Thoracic aorta (tissue), 2 donors: ENCODE data around the gene B3GNT9. TPM values are rescaled to one million over a fixed set of nuclear protein-coding genes. Genes with fewer than 3 reads are reported as not detected.

ENCODE experiments used
- ATAC-seq: fragments of 150-250 bp; one replicate; pipeline ENCODE4 v1.8.0; 2017; ENCODE audit warnings: low read depth; ENCODE audit not compliant: insufficient number of reproducible peaks, low FRiP score
- DNase-seq: peaks from one replicate; pipeline ENCODE4 v3.0.0-alpha.2; 2020; ENCODE audit warnings: low spot score
- H3K27ac ChIP-seq, 2 donors: fragments of 200-600 bp; sonication (generic); 1 replicate in 1 of 2; 2 replicates in 1 of 2; pipeline ENCODE4 v1.5.1; 2016; ENCODE audit warnings: mild to moderate bottlenecking in 2 of 2, moderate library complexity in 2 of 2
- H3K27me3 ChIP-seq: fragments of 200-600 bp; sonication (generic); replicated peaks from 2 replicates; pipeline ENCODE4 v1.6.0; 2016; ENCODE audit warnings: mild to moderate bottlenecking; ENCODE audit not compliant: insufficient read depth
- H3K36me3 ChIP-seq: fragments of 200-600 bp; sonication (generic); one replicate; pipeline ENCODE4 v1.5.1; 2016
- H3K4me1 ChIP-seq, 2 donors: fragments of 200-600 bp; sonication (generic); 1 replicate in 1 of 2; 2 replicates in 1 of 2; pipeline versions ENCODE4 v1.5.1 to v1.6.0; 2016; ENCODE audit warnings: low read depth in 2 of 2, mild to moderate bottlenecking in 1 of 2; ENCODE audit not compliant: control insufficient read depth in 1 of 2
- H3K4me3 ChIP-seq: fragments of 200-600 bp; sonication (generic); 2 replicates; pipeline ENCODE4 v1.5.1; 2016; ENCODE audit warnings: mild to moderate bottlenecking
- H3K9me3 ChIP-seq: fragments of 200-600 bp; sonication (generic); 2 replicates; pipeline ENCODE4 v1.5.1; 2016
- total RNA-seq, 2 donors: library from RNA; depleted of rRNA; stranded (reverse); fragments of >200 nt; gene quantifications; one replicate each; pipeline versions ENCODE4 v1.1.0 to v1.2.3, GENCODE V29; 2016
- TF ChIP-seq, protein P1 (sequence below): fragments of 200-600 bp; sonication (generic); IDR thresholded peaks from one replicate; pipeline ENCODE4 v1.5.1; 2019; ENCODE audit warnings: antibody characterized with exemption

The B3GNT9 gene
- total RNA-seq, 2 donors from 2014 or later: 33.5 to 59.6 TPM

DNA sequence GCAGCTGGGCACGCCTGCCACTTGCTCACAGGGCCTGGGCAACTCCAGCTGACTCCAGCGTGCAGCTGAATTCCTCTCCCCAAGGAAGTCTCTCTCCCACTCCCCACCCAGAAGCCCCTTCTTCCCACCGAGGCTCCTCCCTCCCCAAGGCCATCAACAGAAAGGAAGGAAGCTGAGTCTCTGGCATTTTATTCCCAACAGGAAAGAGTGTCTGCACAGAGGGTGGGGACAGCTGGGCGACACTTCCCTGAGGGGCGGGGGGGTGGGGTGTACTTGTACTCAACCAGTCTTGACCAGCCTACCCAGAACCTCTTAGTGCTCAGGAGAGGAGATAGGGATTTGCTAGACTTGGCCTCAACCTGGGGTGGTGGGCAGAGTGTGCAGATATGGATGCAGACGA lies 39.2 kb upstream of the B3GNT9 start, which contains the start of gene EXOC3L1:
TSS of gene EXOC3L1 (minus strand) at position 96 of the 400 bp plus-strand sequence. CDS start 460 bp downstream, outside the sequence.
- no peak within 1 kb of the TSS for H3K27ac ChIP-seq
- DNase-seq: no peak
- H3K4me3 ChIP-seq: no peak within 1 kb of the TSS
- TF ChIP-seq, protein P1, sequence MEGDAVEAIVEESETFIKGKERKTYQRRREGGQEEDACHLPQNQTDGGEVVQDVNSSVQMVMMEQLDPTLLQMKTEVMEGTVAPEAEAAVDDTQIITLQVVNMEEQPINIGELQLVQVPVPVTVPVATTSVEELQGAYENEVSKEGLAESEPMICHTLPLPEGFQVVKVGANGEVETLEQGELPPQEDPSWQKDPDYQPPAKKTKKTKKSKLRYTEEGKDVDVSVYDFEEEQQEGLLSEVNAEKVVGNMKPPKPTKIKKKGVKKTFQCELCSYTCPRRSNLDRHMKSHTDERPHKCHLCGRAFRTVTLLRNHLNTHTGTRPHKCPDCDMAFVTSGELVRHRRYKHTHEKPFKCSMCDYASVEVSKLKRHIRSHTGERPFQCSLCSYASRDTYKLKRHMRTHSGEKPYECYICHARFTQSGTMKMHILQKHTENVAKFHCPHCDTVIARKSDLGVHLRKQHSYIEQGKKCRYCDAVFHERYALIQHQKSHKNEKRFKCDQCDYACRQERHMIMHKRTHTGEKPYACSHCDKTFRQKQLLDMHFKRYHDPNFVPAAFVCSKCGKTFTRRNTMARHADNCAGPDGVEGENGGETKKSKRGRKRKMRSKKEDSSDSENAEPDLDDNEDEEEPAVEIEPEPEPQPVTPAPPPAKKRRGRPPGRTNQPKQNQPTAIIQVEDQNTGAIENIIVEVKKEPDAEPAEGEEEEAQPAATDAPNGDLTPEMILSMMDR: no peak
- peaks cover 10% of the 10 kb centered on the region for H3K36me3 ChIP-seq
- H3K27me3 ChIP-seq: no peaks in the 10 kb centered on the region
- no peaks in the 10 kb centered on the region for H3K9me3 ChIP-seq
- peaks cover 21 to 37% of the 10 kb centered on the region in 2 donors for H3K4me1 ChIP-seq
- ATAC-seq: no peak

DNA sequence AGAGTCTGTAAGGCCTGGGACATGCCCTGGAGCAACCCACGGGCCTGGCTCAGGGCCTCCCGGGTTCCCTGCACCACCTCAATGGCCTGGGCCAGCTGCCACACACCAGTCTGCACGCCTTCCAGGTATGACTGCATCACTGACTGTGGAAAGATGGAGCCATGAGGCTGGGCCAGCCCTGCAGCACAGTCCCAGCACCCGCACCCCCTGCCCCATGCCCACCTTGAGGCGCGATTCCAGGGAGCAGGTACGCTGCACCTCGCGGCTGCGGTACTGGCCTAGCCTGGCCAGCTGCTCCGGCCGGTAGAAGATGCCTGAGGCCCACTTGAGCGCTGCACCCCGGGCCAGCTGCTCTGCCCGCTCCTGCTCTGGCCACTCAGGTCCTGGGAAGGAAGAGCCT lies 38.0 kb upstream of the B3GNT9 start:
- no peaks in the 10 kb centered on the region for H3K36me3 ChIP-seq
- peaks cover 25 to 42% of the 10 kb centered on the region in 2 donors for H3K4me1 ChIP-seq
- no peak overlapping the region for H3K27ac ChIP-seq
- DNase-seq: no peak
- H3K4me3 ChIP-seq: no peak overlapping the region
- no peaks in the 10 kb centered on the region for H3K9me3 ChIP-seq
- ATAC-seq: no peak
- TF ChIP-seq, protein P1: no peak
- no peaks in the 10 kb centered on the region for H3K27me3 ChIP-seq

DNA sequence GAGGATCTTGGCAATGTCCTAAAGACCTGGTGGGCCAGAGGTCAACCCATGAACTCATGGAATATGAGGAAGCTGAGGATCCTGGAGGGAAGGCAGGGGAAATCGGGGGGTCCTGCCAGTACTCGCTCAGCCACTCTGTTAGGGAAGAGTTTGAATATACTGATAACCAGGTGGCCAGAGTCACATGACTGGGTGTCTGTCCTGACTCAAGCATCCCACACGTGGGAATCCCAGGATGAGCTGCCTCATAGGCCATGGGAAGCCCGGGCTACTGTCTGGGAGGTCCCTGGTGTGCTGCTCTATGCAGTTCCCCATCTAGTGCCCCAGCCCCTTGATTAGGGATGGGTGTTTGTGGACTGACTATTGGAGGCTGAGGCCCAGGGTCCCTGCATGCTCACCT lies 37.5 kb upstream of the B3GNT9 start:
- no peak overlapping the region for H3K27ac ChIP-seq
- no peak overlapping the region for H3K4me3 ChIP-seq
- H3K36me3 ChIP-seq: no peaks in the 10 kb centered on the region
- no peaks in the 10 kb centered on the region for H3K27me3 ChIP-seq
- TF ChIP-seq, protein P1: no peak
- ATAC-seq (no peak), DNase-seq (no peak)
- peaks cover 21 to 37% of the 10 kb centered on the region in 2 donors for H3K4me1 ChIP-seq
- H3K9me3 ChIP-seq: no peaks in the 10 kb centered on the region

DNA sequence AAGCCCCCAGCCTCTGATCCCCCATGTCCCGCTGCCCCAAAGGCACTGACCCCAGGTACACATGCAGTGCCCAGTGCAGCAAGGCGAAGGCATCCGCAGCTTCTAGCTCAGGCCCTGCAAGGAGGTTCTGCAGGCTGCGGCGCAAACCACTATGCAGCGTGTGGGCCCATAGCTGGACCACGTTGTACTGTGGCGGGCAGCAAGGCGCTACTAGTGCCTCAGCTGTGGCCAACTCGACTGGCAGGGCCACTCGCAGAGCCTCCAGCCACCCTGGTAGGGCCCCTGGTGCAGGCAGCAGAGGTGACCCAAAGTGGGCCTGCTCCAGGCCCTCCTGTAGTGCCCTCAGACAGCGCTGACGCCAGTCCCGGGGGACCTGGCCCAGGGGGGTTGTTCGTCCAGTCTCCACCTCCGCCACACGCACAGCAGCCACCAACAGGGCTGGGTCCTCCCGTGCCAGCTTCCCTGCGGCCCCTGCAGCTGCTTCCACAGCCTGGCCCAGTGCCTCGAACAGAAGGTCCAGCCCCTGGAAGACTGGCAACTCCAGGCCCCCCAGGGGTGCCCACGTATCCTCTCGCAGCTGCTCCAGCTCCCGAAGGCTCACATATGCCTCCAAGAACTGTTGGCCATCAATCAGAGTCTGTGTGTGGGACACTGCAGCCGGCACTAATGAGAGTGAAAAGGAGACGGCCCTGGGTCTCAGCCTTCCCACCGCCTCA lies 36.5 kb upstream of the B3GNT9 start:
- ATAC-seq: no peak
- DNase-seq: no peak
- no peak overlapping the region for H3K27ac ChIP-seq
- H3K9me3 ChIP-seq: no peaks in the 10 kb centered on the region
- no peak overlapping the region for H3K4me3 ChIP-seq
- H3K27me3 ChIP-seq: no peaks in the 10 kb centered on the region
- peaks cover 15 to 27% of the 10 kb centered on the region in 2 donors for H3K4me1 ChIP-seq
- H3K36me3 ChIP-seq: no peaks in the 10 kb centered on the region
- TF ChIP-seq, protein P1: no peak

DNA sequence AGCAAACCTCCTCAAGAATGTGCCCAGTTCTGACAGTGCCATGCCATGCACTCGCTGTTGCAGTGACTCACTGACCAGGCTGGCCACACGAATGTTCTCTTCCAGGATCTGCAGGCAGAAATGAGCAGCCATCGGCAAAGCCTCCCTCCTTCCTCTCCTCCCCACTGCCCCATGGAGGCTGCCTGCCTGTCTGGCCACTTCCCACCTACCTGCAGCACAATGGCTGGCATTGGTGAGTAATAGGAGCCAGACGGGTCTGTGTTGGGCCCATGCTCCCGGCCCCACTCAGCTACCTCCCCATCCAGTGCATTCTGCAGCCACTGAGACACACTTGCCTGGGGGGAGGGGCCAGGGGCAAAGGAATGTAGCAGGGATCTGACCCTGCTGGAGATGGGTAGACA lies 35.8 kb upstream of the B3GNT9 start:
- TF ChIP-seq, protein P1: no peak
- peaks cover 13 to 27% of the 10 kb centered on the region in 2 donors for H3K4me1 ChIP-seq
- no peak for ATAC-seq

More for the DNA sequence above, 35.8 kb upstream of the B3GNT9 start:
- H3K36me3 ChIP-seq: no peaks in the 10 kb centered on the region
- no peak for DNase-seq
- H3K9me3 ChIP-seq: no peaks in the 10 kb centered on the region
- no peak overlapping the region for H3K4me3 ChIP-seq
- no peaks in the 10 kb centered on the region for H3K27me3 ChIP-seq
- no peak overlapping the region for H3K27ac ChIP-seq
